BLaER1 treated with 17β-estradiol and CSF1 and Interleukin-3, amounts not matched to agents 10 nM and 100 nM (cell line): ENCODE data around the gene ACOT9.
"Not testable (repeated sequence)": the region's sequence is repeated elsewhere in the genome, so short reads cannot be mapped to it uniquely, and the experiment has no call there.

Experiments used
- H3K27ac ChIP-seq, 11 experiments: shearing (Covaris generic); formaldehyde crosslinking; 2 replicates each; pipeline ENCODE4 v1.8.1; 2022
- H3K27me3 ChIP-seq, 11 experiments: shearing (Covaris generic); formaldehyde crosslinking; 2 replicates each; pipeline ENCODE4 v1.8.1; 2022
- H3K36me3 ChIP-seq, 11 experiments: shearing (Covaris generic); formaldehyde crosslinking; 2 replicates each; pipeline ENCODE4 v1.8.1; 2022
- H3K4me1 ChIP-seq, 10 experiments: shearing (Covaris generic); formaldehyde crosslinking; 2 replicates each; pipeline ENCODE4 v1.8.1; 2022
- H3K4me2 ChIP-seq, 11 experiments: shearing (Covaris generic); formaldehyde crosslinking; 2 replicates each; pipeline ENCODE4 v1.8.1; 2022
- H3K4me3 ChIP-seq, 10 experiments: shearing (Covaris generic); formaldehyde crosslinking; 2 replicates each; pipeline ENCODE4 v1.8.1; 2022
- H3K9ac ChIP-seq, 11 experiments: shearing (Covaris generic); formaldehyde crosslinking; 2 replicates each; pipeline ENCODE4 v1.8.1; 2022
- H3K9me3 ChIP-seq, 11 experiments: shearing (Covaris generic); formaldehyde crosslinking; replicated peaks in 1 of 11; 2 replicates each; pipeline ENCODE4 v1.8.1; 2022
- H4K20me1 ChIP-seq, 11 experiments: shearing (Covaris generic); formaldehyde crosslinking; 2 replicates each; pipeline ENCODE4 v1.8.1; 2022
- Cebpa-rat ChIP-seq, 11 experiments: shearing (Covaris generic); IDR thresholded peaks; 2 replicates each; pipeline ENCODE4 v1.8.1; 2022

The ACOT9 gene

GRCh38 chrX:23720117-23720677 lies 22.9 kb downstream of the ACOT9 start:
- Histone ChIP-seq H3K27me3 (no peaks in the 10 kb centered on the region), H3K9me3 (no peaks in the 10 kb centered on the region), H3K4me2 (no peak overlapping the region), H3K4me3 (no peak overlapping the region), H3K27ac (no peak overlapping the region), H3K4me1 (no peaks in the 10 kb centered on the region), H3K36me3 (peaks cover 0 to 94% (median 16%) of the 10 kb centered on the region in 11 experiments; a peak in 12 of 22 replicates), H4K20me1 (peaks cover 0 to 13% (median 0%) of the 10 kb centered on the region in 11 experiments; a peak in 2 of 22 replicates), H3K9ac (no peak overlapping the region)
- no peak for TF ChIP-seq Cebpa-rat (IDR thresholded peaks at IDR 0.05)

GRCh38 chrX:23705235-23705634 lies 37.8 kb downstream of the ACOT9 start:
- Histone ChIP-seq H4K20me1 (peaks cover 0 to 5% (median 0%) of the 10 kb centered on the region in 11 experiments; a peak in 2 of 22 replicates), H3K9ac (no peak overlapping the region), H3K4me1 (no peaks in the 10 kb centered on the region), H3K36me3 (peaks cover 0 to 87% (median 26%) of the 10 kb centered on the region in 11 experiments; a peak in 17 of 22 replicates), H3K27ac (no peak overlapping the region), H3K4me3 (no peak overlapping the region), H3K4me2 (no peak overlapping the region), H3K9me3 (no peaks in the 10 kb centered on the region), H3K27me3 (no peaks in the 10 kb centered on the region)
- no peak for TF ChIP-seq Cebpa-rat (IDR thresholded peaks at IDR 0.05)

GRCh38 chrX:23704673-23705206 lies 38.3 kb downstream of the ACOT9 start:
- H3K36me3 ChIP-seq, result peaks cover 0 to 82% (median 26%) of the 10 kb centered on the region in 11 experiments; a peak in 17 of 22 replicates
- H3K4me1 ChIP-seq, result peaks cover 0 to 5% (median 0%) of the 10 kb centered on the region in 10 experiments; a peak in 2 of 20 replicates

GRCh38 chrX:23699636-23700194 lies 43.4 kb downstream of the ACOT9 start:
- H4K20me1 ChIP-seq, result no peaks in the 10 kb centered on the region; a peak in 1 of 22 replicates
- TF ChIP-seq Cebpa-rat (IDR thresholded peaks at IDR 0.05), result no peak
- peaks cover 0 to 35% (median 9%) of the 10 kb centered on the region in 11 experiments; a peak in 14 of 22 replicates for H3K36me3 ChIP-seq
- no peaks in the 10 kb centered on the region for H3K27me3 ChIP-seq
- H3K9ac ChIP-seq, result no peak overlapping the region
- no peak overlapping the region for H3K27ac ChIP-seq
- H3K4me3 ChIP-seq, result no peak overlapping the region
- peak overlapping the region in 2 of 11 experiments; percentile 25 to 61; a peak in 4 of 22 replicates for H3K4me2 ChIP-seq
- H3K9me3 ChIP-seq, result no peaks in the 10 kb centered on the region
- H3K4me1 ChIP-seq, result peaks cover 0 to 8% (median 0%) of the 10 kb centered on the region in 10 experiments; a peak in 2 of 20 replicates

More at GRCh38 chrX:23704673-23705206, 38.3 kb downstream of the ACOT9 start:
- Histone ChIP-seq H3K9ac (no peak overlapping the region), H3K4me2 (no peak overlapping the region), H3K9me3 (no peaks in the 10 kb centered on the region), H3K27ac (no peak overlapping the region), H3K4me3 (no peak overlapping the region), H3K27me3 (no peaks in the 10 kb centered on the region), H4K20me1 (peaks cover 0 to under 1% (median 0%) of the 10 kb centered on the region in 11 experiments; a peak in 2 of 22 replicates)
- TF ChIP-seq Cebpa-rat (IDR thresholded peaks at IDR 0.05), result no peak

GRCh38 chrX:23694606-23695005 lies 48.5 kb downstream of the ACOT9 start:
- Histone ChIP-seq H3K27me3 (no peaks in the 10 kb centered on the region), H3K36me3 (no peaks in the 10 kb centered on the region), H3K27ac (no peak overlapping the region), H4K20me1 (no peaks in the 10 kb centered on the region), H3K9ac (no peak overlapping the region), H3K9me3 (no peaks in the 10 kb centered on the region), H3K4me2 (no peak overlapping the region), H3K4me3 (no peak overlapping the region), H3K4me1 (peaks cover 0 to 3% (median 0%) of the 10 kb centered on the region in 10 experiments; a peak in 2 of 20 replicates)
- no peak for TF ChIP-seq Cebpa-rat (IDR thresholded peaks at IDR 0.05)

GRCh38 chrX:23692166-23692565 lies 50.9 kb downstream of the ACOT9 start:
- Histone ChIP-seq H3K9ac (no peak overlapping the region), H3K36me3 (peaks cover 0 to 8% (median 2%) of the 10 kb centered on the region in 11 experiments; a peak in 6 of 22 replicates)

GRCh38 chrX:23676486-23676885 lies 66.6 kb downstream of the ACOT9 start:
- H3K4me3 ChIP-seq, H3K9ac ChIP-seq, H3K27ac ChIP-seq, H3K9me3 ChIP-seq, H3K4me2 ChIP-seq, H3K27me3 ChIP-seq, H4K20me1 ChIP-seq: not testable (repeated sequence)
- H3K4me1 ChIP-seq, result peaks cover 0 to 10% (median 7%) of the 10 kb centered on the region in 10 experiments; a peak in 11 of 20 replicates
- H3K36me3 ChIP-seq, result peaks cover 26 to 95% (median 39%) of the 10 kb centered on the region in 11 experiments

More at GRCh38 chrX:23692166-23692565, 50.9 kb downstream of the ACOT9 start:
- Histone ChIP-seq H3K4me2 (no peak overlapping the region), H3K27ac (no peak overlapping the region), H3K4me1 (no peaks in the 10 kb centered on the region), H3K4me3 (no peak overlapping the region), H3K27me3 (no peaks in the 10 kb centered on the region), H3K9me3 (no peaks in the 10 kb centered on the region), H4K20me1 (no peaks in the 10 kb centered on the region)
- no peak for TF ChIP-seq Cebpa-rat (IDR thresholded peaks at IDR 0.05)

- H3K4me2 ChIP-seq, result 0 out of 22 replicates have a peak overlapping the region, but pooled peaks of 1 of the 11 experiments have one; percentile 11
- H3K9me3 ChIP-seq, result no peaks in the 10 kb centered on the region
- H4K20me1 ChIP-seq, result no peaks in the 10 kb centered on the region
- H3K36me3 ChIP-seq, result peaks cover 18 to 78% (median 32%) of the 10 kb centered on the region in 11 experiments
- H3K4me3 ChIP-seq, result no peak overlapping the region
- no peaks in the 10 kb centered on the region for H3K27me3 ChIP-seq
- H3K27ac ChIP-seq, result no peak overlapping the region
- no peak overlapping the region; a peak in 1 of 22 replicates for H3K9ac ChIP-seq
- TF ChIP-seq Cebpa-rat (IDR thresholded peaks at IDR 0.05), result no peak
- H3K4me1 ChIP-seq, result peaks cover 0 to 20% (median 0%) of the 10 kb centered on the region in 10 experiments; a peak in 7 of 20 replicates
These were observed 70.0 kb downstream of the ACOT9 start for GRCh38 chrX:23673108-23673507.

- H3K4me3 ChIP-seq, result no peak overlapping the region
- peaks cover 0 to 52% (median 14%) of the 10 kb centered on the region in 11 experiments; a peak in 13 of 22 replicates for H3K36me3 ChIP-seq
- peaks cover 0 to 28% (median 0%) of the 10 kb centered on the region in 10 experiments; a peak in 8 of 20 replicates for H3K4me1 ChIP-seq
- H3K9ac ChIP-seq, result no peak overlapping the region
- H3K27ac ChIP-seq, result no peak overlapping the region
- H3K9me3 ChIP-seq, result no peaks in the 10 kb centered on the region
- no peaks in the 10 kb centered on the region for H3K27me3 ChIP-seq
- H4K20me1 ChIP-seq, result no peaks in the 10 kb centered on the region
- no peak for TF ChIP-seq Cebpa-rat (IDR thresholded peaks at IDR 0.05)
- 0 out of 22 replicates have a peak overlapping the region, but pooled peaks of 1 of the 11 experiments have one; percentile 11 for H3K4me2 ChIP-seq
These were observed 72.5 kb downstream of the ACOT9 start for GRCh38 chrX:23670528-23670927.
